Loucy (cell line): ENCODE results near the gene DLG1.
A peak's percentile ranks its signal among the peaks of the same experiment; 100 is the strongest.

Experiments
- EZH2phosphoT487 ChIP-seq: fragments of 200-600 bp; IDR thresholded peaks from 2 replicates; pipeline ENCODE4 v1.6.1; 2018; ENCODE audit warnings: antibody characterized with exemption, mild to moderate bottlenecking, moderate library complexity, borderline replicate concordance
- TF ChIP-seq, protein P1 (sequence below): fragments of 200-600 bp; sonication (generic); conservative IDR thresholded peaks from 2 replicates; pipeline ENCODE4 v1.5.1; 2014; ENCODE audit warnings: mild to moderate bottlenecking, antibody characterized with exemption, low read length

DNA sequence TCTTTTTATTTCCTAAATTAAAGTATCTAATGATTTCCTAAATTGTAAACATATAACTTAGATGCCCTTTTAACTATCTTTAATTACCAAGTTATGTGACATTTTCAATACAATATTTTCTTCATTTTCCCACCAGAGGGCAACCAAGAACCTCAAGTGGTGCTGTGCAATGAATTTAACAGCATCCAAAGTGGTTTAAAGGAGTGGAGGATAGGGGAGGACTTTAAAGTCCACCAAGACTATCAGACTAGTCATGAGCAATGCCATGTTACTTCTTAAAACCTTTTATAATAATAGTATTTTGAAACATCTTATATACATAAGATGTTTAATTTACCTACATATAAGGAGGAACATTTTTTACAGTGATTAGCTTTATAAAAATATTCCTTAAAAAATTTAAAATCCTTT lies 74.4 kb downstream of the DLG1 start:
- TF ChIP-seq, protein P1, sequence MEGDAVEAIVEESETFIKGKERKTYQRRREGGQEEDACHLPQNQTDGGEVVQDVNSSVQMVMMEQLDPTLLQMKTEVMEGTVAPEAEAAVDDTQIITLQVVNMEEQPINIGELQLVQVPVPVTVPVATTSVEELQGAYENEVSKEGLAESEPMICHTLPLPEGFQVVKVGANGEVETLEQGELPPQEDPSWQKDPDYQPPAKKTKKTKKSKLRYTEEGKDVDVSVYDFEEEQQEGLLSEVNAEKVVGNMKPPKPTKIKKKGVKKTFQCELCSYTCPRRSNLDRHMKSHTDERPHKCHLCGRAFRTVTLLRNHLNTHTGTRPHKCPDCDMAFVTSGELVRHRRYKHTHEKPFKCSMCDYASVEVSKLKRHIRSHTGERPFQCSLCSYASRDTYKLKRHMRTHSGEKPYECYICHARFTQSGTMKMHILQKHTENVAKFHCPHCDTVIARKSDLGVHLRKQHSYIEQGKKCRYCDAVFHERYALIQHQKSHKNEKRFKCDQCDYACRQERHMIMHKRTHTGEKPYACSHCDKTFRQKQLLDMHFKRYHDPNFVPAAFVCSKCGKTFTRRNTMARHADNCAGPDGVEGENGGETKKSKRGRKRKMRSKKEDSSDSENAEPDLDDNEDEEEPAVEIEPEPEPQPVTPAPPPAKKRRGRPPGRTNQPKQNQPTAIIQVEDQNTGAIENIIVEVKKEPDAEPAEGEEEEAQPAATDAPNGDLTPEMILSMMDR, result peak; percentile 78
- no peak for TF ChIP-seq EZH2phosphoT487
